ENCODE measurements around the gene FGR.
"Not testable (repeated sequence)": the region's sequence is repeated elsewhere in the genome, so short reads cannot be mapped to it uniquely, and the experiment has no call there.

The FGR gene

DNA sequence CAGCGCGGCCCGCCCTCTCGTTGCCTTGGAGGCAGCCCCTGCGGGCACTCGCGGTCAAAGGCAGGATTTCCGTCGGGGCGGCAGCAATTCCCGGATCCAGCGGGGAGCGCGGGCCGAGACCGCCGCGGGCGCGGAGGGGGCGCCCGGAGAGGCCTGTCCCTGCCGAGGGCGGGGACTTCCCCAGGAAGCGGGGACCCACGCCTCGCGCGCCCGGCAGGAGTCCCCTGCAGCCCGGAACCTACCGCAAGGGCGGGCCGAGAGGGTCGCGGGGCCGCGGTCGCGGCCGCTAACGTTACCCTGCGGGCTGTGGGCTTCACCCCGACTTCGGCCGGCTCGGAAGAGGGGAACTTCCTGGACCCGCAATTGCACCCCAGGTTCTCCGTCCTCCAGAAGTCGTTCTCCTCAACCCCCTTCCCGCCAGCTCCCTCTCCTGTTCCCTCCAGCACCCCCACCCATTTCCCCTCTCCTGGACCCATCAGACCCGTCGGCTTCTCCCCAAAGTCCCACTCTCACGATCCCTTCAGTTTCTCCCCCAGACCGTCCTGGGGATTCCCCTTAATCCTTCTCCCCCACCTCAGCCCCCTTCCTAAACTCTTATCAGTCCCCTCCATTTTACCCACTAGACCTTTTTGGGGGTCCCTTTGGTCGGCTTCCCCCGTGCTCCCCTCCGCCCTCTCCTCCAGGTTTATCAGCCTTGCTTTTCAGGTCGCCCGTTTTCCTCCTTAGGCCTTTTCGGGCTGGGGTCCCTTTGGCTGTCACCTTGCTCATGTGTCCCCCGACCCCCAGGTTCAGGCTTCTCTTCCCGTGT is 604 bp downstream of the FGR start:
- peak; percentile 68 for DNase-seq

DNA sequence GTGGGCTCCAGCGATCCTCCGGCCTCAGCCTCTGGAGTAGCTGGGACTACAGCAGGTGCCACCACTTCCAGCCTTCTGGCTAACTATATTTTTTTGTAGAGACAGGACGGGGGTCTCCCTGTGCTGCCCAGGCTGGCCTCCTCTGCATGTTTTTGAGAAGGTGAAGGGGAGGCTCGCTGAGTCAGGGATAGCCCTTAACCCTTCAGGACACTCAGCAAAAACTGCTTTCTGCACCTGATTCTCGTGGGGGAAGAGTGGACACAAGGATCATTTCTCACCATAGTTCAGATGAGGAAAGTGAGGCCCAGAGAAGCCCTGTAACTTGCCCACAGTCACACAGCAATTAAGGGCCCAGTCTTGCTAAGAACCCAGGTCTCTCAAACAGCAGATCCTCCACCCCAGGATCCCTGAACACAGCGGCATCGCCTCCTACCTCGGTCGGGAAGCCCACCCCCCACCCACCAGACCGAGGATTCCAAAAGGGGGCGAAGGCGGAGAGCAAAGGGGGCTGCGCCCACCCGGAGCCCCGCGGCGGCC is 1.3 kb downstream of the FGR start:
- no peak for DNase-seq

DNA sequence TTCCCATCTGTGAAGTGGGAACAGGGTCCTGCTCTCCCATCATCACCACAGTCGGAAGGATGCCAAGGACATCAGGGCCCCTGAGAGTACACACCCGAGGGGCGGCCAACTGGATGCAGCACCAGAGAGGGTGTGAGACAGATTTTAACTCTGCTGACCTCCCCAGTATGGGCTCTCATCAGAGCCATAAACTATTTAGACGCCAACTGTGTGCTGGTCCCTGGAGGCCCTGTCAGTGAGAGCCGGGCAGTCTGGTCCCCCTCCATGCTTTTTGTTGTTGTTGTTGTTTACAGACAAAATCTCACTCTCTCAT is 1.7 kb downstream of the FGR start:
- DNase-seq = no peak

DNA sequence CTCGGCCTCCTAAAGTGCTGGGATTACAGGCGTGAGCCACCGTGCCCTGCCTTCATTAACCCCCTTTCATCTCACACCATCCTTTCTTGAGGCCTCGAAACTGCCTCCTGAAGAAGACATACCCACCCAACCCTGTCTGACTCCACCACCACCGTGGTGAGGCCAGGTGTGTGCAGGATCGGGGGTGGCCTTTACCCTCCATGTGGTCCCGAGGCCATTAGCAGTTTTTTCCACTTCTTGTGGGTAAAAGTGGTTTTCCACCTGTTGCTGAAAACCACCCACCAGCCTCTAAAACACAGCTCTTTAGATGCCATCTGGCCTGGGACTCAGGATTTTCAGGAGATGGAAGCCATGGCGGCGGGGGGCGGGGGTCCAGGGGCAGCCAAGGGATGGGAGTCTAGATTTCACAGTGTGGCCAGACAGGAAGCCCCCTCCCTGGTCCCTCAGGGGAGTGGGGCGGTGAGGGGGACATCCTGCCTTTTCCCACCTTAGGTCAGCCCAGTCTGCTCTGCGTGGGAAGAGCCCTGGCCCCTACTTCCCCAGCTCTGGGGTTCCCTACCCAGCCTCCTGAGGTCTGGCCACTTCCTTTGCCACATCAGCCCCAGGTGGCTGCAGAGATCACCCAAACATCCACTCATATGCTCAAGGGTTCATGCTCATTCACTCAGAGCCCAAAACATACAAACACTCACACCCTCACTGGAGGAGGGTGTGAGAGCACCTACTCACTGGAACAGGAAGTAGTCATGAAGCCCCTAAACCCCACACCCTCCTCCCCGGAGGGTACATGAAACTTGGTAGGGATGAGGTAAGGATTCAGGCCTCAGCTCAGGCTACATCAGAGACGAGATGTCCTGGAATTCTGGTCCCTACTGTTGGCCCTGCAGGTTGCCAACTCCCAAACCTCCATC is 2.3 kb downstream of the FGR start:
- peak; percentile 56 for DNase-seq

DNA sequence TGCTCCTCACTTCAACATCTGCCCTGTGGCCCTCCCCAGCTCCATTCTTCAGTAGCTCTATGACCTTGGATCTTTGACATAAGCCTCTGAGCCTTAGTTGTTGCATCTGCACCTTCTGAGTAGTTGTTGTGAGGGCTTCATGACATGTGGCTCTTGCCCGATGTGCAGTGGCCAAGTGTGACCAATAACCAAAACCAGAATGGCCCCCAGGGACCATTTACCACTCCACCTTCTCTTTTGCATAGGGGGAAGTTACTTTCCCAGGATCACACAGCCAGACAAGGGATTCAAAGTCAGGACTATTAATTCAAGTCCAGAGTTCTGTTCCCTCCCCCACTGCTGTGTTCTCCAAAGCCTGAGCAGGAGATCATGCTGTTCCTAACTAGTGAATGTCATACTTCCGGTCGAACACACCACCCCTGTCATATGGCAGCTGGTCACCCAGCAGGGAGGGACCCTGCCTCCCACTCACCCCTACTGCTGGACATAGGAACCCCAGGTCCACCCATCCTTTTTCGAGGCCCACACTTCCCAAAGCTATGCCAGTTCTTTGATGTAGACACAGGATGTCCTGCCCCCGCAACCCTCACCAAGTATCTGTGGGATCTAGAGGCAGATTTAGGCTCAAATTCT is 4.0 kb downstream of the FGR start:
- DNase-seq = peak; percentile 58

DNA sequence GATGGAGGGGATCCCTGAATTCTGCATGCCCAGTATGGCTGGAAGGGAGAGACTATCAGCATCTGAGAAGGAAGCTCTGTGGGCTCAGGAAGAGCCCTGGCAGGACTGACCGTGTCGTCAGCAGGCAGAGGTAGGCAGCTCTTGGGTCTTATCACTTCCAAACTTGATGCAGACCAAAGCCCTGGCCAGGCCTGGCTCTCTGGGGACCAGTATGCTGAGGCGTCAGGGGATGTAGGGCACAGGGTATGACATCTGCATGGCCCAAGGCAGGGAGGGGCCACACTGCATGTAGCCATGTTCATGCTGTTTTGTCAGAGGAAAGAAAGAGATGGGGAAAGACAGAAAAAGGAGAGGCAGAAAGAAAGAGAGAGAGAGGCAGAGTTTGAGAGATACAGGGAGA is 6.3 kb downstream of the FGR start:
- no peak for DNase-seq

DNA sequence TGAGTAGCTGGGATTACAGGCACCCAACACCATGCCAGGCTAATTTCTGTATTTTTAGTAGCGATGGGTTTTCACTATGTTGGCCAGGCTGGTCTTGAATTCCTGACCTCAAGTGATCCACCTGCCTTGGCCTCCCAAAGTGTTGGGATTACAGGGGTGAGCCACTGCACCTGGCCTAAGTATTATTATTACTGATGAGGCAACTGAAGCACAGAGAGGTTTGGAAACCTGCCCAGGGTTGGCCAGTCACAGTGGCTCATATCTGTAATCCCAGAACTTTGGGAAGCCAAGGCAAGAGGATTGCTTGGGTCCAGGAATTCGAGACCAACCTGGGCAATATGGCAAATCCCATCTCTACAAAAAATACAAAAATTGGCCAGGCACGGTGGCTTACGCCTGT is 7.3 kb downstream of the FGR start:
- DNase-seq = not testable (repeated sequence)

DNA sequence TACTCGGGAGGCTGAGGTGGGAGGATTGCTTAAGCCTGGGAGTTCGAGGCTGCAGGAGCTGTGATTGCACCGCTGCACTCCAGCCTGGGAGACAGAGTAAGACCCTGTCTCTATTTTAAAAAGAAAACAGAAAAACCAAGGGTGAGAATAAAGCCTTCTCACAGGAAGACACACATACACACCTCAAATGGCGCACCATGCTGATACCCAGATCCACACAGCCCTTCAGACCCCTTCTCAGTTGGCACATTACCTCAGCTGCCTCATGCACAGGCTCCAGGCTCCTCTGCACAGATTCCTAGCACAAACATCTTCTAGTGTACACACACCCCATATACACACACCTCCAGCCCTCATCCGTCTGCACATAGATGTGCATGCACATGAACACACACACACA is 7.9 kb downstream of the FGR start:
- DNase-seq = no peak

DNA sequence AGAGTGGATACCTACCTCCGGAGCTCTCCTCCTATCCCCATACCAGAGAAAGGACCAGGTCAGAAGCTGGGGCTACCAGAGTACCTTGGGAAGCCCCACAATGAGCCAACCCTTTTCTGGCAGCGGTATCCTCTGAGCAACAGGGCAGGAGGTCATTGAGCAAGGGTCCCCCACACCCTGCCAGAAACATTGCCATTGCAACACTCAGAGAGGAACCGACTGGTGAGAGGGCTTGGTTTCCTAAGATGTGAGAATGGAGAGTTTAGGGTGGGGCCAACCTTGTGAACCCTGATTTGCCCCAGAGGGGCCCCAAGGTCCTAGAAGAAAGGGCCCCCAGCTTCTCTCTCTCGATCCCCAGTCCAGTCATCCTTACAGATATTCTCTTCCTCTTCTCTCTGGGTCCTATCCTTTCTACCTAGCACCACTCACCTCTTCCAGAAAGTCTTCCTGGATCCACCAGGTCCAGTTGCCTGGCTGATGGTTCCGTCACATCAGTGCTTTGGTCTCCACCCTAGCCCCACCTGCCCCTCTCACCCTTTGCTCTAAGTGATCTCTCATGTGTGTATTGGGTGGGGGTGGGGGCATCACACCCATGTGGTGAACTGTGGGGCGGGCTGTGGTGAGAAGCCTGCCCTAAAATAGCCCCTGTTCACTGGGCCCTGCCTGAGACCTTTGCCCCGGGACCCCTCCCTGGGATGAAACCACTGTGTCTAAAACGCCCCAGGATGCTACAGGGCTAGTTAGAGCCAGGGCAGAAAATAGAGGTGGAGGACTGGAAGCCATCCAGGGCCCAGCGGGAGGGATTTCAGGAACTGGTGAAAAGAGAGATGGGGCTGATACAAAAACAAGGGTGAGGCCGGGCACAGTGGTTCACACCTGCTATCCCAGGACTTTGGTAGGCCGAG is 8.7 kb downstream of the FGR start:
- peak; percentile 83 for DNase-seq

DNA sequence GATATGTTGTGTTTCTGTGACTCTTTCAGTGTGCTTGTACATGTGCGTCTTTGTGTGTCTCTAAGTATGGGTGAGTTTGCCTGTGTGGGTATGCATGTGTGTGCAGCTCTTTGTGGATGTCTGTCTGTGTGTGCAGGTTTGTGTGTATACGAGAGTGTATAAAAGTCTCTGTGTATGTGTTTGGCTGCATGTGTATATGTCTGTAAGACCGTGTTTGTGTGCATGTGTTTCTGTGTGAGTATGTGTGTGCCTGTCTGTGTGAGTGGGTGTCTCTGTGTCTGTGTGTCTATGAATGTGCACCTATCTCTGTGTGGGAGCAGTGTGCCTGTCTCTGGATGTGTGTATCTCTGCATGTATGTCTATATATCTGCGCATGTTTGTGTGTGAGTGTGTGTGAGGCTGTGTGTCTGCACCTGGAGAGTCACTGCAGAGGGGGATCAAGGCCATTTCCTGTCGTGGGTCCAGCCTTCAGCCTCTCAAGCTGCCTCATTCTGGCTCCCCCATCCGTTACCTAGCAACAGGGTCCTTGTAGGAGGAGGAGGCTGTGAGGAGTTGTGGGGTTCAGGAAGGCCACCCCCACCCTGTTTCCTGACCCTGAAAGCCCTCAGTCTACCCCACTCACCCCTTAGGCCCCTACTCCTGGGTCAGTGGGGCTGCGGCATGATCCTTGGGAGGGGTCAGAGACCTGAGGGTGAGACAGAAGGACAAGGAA is 10.4 kb downstream of the FGR start:
- no peak for DNase-seq

DNA sequence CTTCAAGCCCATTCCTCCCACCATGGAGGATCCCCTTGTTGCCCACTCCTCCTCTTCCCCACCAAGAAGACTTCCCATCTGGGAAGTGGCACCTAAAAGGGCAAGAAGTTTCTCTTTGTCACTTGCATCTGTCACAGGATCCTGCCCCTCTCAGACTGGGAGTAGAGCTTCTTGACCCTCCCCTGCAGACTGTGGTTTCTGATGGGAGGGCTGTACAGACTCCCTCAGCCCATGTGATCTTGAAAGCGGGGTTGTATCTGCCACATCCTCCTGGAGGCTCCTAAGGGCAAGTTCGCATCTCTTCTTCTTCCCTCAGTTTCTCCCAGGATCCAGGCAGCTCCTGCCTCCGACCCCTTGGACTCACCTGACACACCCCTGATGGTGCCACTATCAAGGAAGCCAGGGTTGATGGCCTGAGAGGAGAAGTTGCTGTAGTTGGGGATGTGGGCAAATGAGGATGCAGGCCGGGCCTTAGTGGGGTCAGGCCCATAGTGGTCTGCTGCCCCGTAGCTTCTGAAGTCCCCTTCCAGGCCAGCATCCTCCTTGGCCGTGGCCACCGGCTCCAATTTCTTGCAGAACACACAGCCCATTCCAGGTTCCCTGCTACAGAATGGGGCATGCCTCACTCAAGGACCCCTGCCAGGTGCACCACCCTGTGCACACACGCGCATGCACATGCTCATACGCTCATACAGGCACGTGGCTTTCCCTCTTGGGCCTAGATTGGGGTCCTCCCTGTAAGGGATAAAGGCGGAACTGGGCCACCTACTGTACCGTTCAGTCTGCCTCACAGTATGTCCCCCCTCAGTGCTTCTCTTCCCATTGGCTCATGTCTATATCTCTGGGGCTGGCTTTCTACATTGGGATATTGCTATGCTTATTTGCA is 11.4 kb downstream of the FGR start:
- DNase-seq = no peak

DNA sequence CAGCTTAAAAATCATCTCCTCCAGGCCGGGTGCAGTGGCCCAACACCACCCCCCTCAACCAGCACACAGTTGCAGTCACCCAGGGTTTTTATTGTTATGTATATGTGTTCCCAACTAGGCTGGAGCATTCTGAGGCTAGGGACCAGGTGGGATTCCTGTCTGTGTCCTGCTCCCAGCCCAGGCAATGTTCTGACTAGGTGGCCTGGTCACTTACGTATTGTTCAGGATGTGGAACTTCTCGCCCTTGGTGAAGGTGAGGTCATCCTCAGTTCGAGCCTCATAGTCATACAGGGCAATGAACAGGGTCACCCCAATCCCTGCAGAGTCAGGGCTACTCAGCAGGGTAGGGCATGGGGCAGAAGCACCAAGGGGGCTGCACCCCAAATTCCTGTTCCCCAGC is 12.2 kb downstream of the FGR start:
- no peak for DNase-seq

DNA sequence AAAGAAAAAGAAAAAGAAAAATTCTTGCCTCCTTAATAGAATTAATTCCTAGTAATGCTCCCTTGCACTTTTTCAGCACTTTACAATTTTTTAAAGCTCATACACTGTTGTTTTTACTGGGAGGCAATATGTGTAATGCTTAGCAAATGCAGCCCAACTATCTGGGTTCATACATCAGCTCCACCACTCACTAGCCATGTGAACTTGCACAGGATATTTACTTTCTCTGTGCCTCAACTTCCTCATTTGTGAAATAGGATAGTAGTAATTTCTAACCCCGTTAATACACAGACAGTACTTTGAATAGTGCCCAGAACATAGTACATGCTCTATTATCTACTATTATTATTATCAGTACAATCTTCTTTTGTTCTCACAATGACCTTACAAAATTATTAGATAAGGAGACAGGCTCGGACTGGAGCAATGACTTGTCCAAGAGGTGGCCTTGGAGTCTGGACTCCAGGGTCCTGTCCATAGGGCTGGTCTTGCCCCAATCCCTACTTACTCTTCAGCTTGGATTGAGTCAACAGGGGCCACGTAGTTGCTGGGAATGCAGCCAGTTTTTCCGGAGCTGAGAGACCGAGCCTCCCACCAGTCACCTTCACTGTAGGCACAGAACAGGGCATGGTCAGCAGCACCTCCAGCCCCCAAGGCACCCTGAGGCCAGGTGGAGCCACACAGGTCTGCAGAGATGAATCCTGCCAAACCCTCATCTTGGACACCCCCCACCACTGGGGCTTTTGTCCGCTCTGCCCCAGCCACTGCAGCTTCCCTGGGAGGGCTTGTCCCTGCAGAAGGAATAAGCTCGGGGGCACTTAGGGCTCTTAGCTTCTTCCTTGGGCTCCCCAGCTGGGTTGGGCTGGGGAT is 13.7 kb downstream of the FGR start:
- no peak for DNase-seq

DNA sequence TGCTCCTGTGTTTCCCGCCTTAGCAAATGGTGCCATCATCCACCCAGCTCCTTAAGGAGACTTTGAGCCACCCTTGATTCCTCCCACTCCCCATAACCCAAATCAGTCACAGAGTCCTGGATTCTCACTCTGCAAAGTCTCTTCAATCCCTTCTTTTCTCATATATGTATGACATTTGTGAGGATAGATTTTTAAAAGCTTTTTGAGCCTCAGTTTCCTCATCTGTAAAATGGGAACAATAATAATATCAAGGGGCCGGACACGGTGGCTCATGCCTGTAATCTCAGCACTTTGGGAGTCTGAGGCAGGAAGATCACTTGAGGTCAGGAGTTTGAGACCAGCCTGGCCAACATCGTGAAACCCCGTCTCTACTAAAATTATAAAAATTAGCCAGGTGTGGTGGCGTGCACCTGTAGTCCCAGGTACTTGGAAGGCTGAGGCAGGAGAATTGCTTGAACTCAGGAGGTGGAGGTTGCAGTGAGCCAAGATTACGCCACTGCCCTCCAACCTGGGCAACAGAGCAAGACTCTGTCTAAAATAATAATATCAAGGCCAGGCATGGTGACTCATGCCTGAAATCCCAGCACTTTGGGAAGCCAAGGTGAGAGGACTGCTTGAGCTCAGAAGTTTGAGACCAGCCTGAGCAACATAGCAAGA is 15.1 kb downstream of the FGR start:
- DNase-seq = not testable (repeated sequence)

DNA sequence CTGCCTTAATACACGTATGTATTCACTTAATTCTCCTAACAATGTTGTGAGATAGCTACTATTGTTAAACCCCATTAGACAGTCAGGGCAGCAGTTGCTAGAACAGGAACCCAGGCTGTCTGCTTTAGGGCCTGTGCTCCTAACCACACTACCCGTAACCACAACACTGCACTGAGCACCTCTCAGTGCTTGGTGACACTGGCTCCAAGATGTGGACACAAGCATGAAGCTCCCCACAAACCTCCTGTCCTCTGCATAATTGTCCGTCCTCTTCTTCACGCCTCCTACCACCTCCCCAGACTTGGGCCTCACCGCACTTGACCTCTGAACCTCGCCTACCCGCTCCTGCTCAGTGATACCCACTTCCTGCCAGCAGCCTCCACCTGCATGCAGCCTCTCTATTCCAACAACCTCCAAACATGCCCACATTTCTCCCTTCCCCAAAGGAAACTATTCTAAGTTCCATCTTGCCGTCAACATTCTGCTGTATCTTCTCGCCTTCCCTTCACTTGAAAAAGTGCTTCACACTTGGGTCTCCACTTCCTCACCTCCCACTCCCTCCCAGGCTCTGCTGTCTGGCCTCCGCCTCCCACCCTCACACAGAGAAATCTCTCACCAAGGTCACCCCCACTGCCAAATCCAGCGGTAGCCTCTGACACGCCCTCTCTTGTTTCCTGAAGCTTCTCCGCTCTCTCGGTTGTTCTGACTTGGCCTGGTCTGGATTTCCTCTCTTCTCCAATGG is 16.5 kb downstream of the FGR start:
- peak; percentile 74 for DNase-seq

DNA sequence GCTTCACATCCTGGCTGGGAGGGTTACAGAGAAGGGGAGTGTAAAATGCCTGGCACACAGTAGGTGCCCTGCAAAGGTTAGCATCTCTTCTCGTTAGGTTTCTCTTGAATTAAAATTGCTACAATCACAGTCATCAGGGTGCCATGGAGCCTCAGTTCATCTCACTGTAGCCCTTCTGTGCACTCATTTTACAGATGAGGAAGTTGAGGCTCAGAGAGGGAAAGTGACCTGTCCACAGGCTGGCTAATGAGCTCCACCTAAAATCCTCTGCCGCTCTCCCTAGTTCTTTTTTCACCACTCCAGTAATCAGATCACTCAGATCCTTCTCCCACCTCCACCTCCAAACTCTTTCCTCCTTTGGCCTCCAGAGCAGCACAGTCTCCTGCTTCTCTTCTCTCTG is 17.6 kb downstream of the FGR start:
- no peak for DNase-seq

DNA sequence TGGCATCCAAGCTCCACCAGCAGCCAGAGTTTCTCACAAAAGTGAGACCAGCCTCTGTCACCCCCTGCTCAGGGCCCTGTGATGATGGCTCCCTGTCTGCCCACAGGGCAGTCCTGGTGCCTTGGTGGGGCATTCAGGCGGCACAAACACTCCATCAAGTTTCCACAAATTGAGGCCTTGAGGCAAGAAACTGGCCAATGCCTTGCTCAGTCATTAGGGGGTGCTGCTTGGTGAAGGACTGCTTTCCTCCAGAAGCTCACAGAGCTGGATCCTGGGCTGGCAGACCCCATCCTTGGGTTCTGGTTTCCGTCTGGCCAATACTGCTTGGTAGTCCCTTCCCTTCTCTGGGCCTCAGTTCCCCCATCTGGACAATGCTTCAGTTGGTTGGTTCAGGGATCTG is 18.5 kb downstream of the FGR start:
- no peak for DNase-seq

Measured in CD4-positive, alpha-beta T cell treated with Interleukin-15 for 1 hour (primary cell).